HCT116 (cell line): ENCODE data around the gene TOMM34. TPM values are rescaled to one million over a fixed set of nuclear protein-coding genes. Genes with fewer than 3 reads are reported as not detected.

Experiments used
- ATAC-seq: fragments of 200-7000 bp; cut with Tn5 transposase; 2 replicates; pipeline ENCODE4 v1.9.1; 2020; ENCODE audit warnings: mild to moderate bottlenecking, moderate library complexity
- BruUV-seq: library from RNA; stranded (reverse); fragments of 400-500 nt; replicated peaks from 2 replicates; lab custom pipeline; 2021; lab: Mats Ljungman, UMichigan
- CTCF ChIA-PET: fragments of 300-600 bp; sonication (Branson Sonifier 250); formaldehyde crosslinking; loops from one replicate; lab custom pipeline; 2021; ENCODE audit warnings: antibody characterized with exemption; lab: Charles Lee
- POLR2A ChIA-PET: fragments of 300-600, 350-600 bp; sonication (Branson Sonifier 250); formaldehyde crosslinking; loops from one replicate; lab custom pipeline; 2021; ENCODE audit warnings: antibody characterized with exemption; lab: Charles Lee
- RAD21 ChIA-PET, 2 experiments: fragments of 300-600 bp; sonication (Branson Sonifier 250); formaldehyde crosslinking; loops; one replicate each; lab custom pipeline; 2023; ENCODE audit warnings: low total read pairs in 2 of 2; ENCODE audit not compliant: uncharacterized antibody in 2 of 2, unreplicated experiment in 2 of 2, low non-redundant PET in 1 of 2; lab: Charles Lee
- DNase-seq: peaks from one replicate; pipeline ENCODE4 v3.0.0-alpha.2; 2010; ENCODE audit warnings: low read depth, low spot score
- H2AFZ ChIP-seq: fragments of 200-600 bp; shearing (Covaris generic), sonication (generic); 2 replicates; pipeline ENCODE4 v1.6.1; 2017; ENCODE audit warnings: low read depth, mixed run types, mixed read lengths, antibody characterized with exemption, low read length; ENCODE audit not compliant: poor library complexity, severe bottlenecking
- H3K27ac ChIP-seq: 2 replicates; pipeline ENCODE4 v1.5.1; 2012; ENCODE audit warnings: low read depth, low read length
- H3K27me3 ChIP-seq: fragments of 200-600 bp; sonication (generic); 2 replicates; pipeline ENCODE4 v1.6.1; 2016; ENCODE audit warnings: mixed run types, low read length, mixed read lengths; ENCODE audit not compliant: insufficient read depth
- H3K36me3 ChIP-seq, 2 experiments: fragments of 200-500 bp in 1 of 2; fragments of 200-600 bp in 1 of 2; sonication (Bioruptor generic) in 1 of 2; sonication (generic) in 1 of 2; 2 replicates each; pipeline versions ENCODE4 v1.5.1 to v1.6.1; 2014 to 2016; ENCODE audit warnings: low read length in 2 of 2, inconsistent platforms in 1 of 2, mixed read lengths in 1 of 2, mixed run types in 1 of 2; ENCODE audit not compliant: insufficient read depth in 2 of 2, control insufficient read depth in 1 of 2
- H3K4me1 ChIP-seq, 2 experiments: fragments of 200-600 bp in 1 of 2; sonication (generic) in 1 of 2; 2 replicates each; pipeline versions ENCODE4 v1.5.1 to v1.6.1; 2012 to 2017; ENCODE audit warnings: low read length in 2 of 2, inconsistent platforms in 1 of 2, mild to moderate bottlenecking in 1 of 2, mixed read lengths in 1 of 2, mixed run types in 1 of 2, moderate library complexity in 1 of 2; ENCODE audit not compliant: insufficient read depth in 2 of 2, control insufficient read depth in 1 of 2
- H3K4me2 ChIP-seq: fragments of 200-600 bp; sonication (generic); 2 replicates; pipeline ENCODE4 v1.6.1; 2017; ENCODE audit warnings: mixed run types, low read length, mixed read lengths
- H3K4me3 ChIP-seq, 2 experiments: fragments of 200-600 bp in 1 of 2; sonication (generic) in 1 of 2; replicated peaks in 1 of 2; 2 replicates each; pipeline ENCODE4 v1.5.1; 2011 to 2016; ENCODE audit warnings: low read length in 2 of 2, control low read depth in 1 of 2, low read depth in 1 of 2, mild to moderate bottlenecking in 1 of 2, mixed read lengths in 1 of 2, mixed run types in 1 of 2
- H3K79me2 ChIP-seq: fragments of 200-600 bp; sonication (generic); 2 replicates; pipeline ENCODE4 v1.6.1; 2017; ENCODE audit warnings: mild to moderate bottlenecking, mixed run types, low read length, moderate library complexity, mixed read lengths; ENCODE audit not compliant: insufficient read depth
- H3K9ac ChIP-seq: fragments of 200-600 bp; sonication (generic); 2 replicates; pipeline ENCODE4 v1.6.1; 2016; ENCODE audit warnings: low read length, mixed read lengths
- H3K9me2 ChIP-seq: fragments of 200-600 bp; sonication (generic), shearing (Covaris generic); 2 replicates; pipeline ENCODE4 v1.6.1; 2017; ENCODE audit warnings: mixed run types, mild to moderate bottlenecking, moderate library complexity; ENCODE audit not compliant: insufficient read depth
- H3K9me3 ChIP-seq, 2 experiments: fragments of 200-500 bp in 1 of 2; fragments of 200-600 bp in 1 of 2; sonication (Bioruptor generic) in 1 of 2; sonication (generic) in 1 of 2; 2 replicates each; pipeline ENCODE4 v1.6.1; 2014 to 2017; ENCODE audit warnings: low read length in 2 of 2, mixed read lengths in 2 of 2, inconsistent platforms in 1 of 2, low read depth in 1 of 2, mild to moderate bottlenecking in 1 of 2, mixed run types in 1 of 2, moderate library complexity in 1 of 2; ENCODE audit not compliant: control insufficient read depth in 1 of 2, insufficient read depth in 1 of 2
- H4K20me1 ChIP-seq: fragments of 200-600 bp; sonication (generic), shearing (Covaris generic); 2 replicates; pipeline ENCODE4 v1.6.1; 2017; ENCODE audit warnings: mixed run types, mild to moderate bottlenecking, moderate library complexity; ENCODE audit not compliant: insufficient read depth
- CBX3 ChIP-seq: IDR thresholded peaks from 2 replicates; pipeline ENCODE4 v1.6.1; 2012; ENCODE audit warnings: low read depth
- CEBPB ChIP-seq: IDR thresholded peaks from 2 replicates; pipeline ENCODE4 v1.6.1; 2012; ENCODE audit warnings: low read depth
- CTCF ChIP-seq, 3 experiments: fragments of 200-600 bp in 1 of 3; sonication (generic) in 1 of 3; IDR thresholded peaks in 2 of 3; conservative IDR thresholded peaks in 1 of 3; 2 replicates each; pipeline ENCODE4 v1.5.1; 2012 to 2017; ENCODE audit warnings: low read depth in 2 of 3, low read length in 2 of 3, antibody characterized with exemption in 1 of 3, borderline replicate concordance in 1 of 3, control low read depth in 1 of 3, mild to moderate bottlenecking in 1 of 3, mixed read lengths in 1 of 3, mixed run types in 1 of 3, moderate library complexity in 1 of 3; ENCODE audit not compliant: insufficient read depth in 1 of 3
- EGR1 ChIP-seq: IDR thresholded peaks from 2 replicates; pipeline ENCODE4 v1.6.1; 2012; ENCODE audit warnings: low read depth
- ELF1 ChIP-seq: IDR thresholded peaks from 2 replicates; pipeline ENCODE4 v1.6.1; 2012; ENCODE audit warnings: low read depth, borderline replicate concordance
- EZH2 ChIP-seq: fragments of 200-600 bp; sonication (generic); IDR thresholded peaks from 2 replicates; pipeline ENCODE4 v1.6.1; 2017; ENCODE audit warnings: antibody characterized with exemption, mixed run types
- EZH2phosphoT487 ChIP-seq: fragments of 200-600 bp; IDR thresholded peaks from 2 replicates; pipeline ENCODE4 v1.6.1; 2018; ENCODE audit warnings: antibody characterized with exemption, borderline replicate concordance
- FOSL1 ChIP-seq: IDR thresholded peaks from 2 replicates; pipeline ENCODE4 v1.6.1; 2012; ENCODE audit warnings: low read depth
- JUND ChIP-seq: IDR thresholded peaks from 2 replicates; pipeline ENCODE4 v1.6.1; 2012
- MAX ChIP-seq: IDR thresholded peaks from 2 replicates; pipeline ENCODE4 v1.6.1; 2012
- POLR2A ChIP-seq: IDR thresholded peaks from 2 replicates; pipeline ENCODE4 v1.7.0; 2011; ENCODE audit warnings: borderline replicate concordance; ENCODE audit not compliant: insufficient read depth, insufficient read length; ENCODE audit errors: extremely low read depth
- POLR2AphosphoS5 ChIP-seq: IDR thresholded peaks from 2 replicates; pipeline ENCODE4 v1.6.1; 2011; ENCODE audit warnings: mild to moderate bottlenecking, low read depth, low read length, moderate library complexity
- RAD21 ChIP-seq: IDR thresholded peaks from 2 replicates; pipeline ENCODE4 v1.6.1; 2012; ENCODE audit warnings: low read depth, mild to moderate bottlenecking
- REST ChIP-seq: IDR thresholded peaks from 2 replicates; pipeline ENCODE4 v1.6.1; 2012; ENCODE audit warnings: low read depth
- SIN3A ChIP-seq: IDR thresholded peaks from 2 replicates; pipeline ENCODE4 v1.6.1; 2012; ENCODE audit warnings: low read depth
- TCF7L2 ChIP-seq: IDR thresholded peaks from 2 replicates; pipeline ENCODE4 v1.7.0; 2011; ENCODE audit warnings: borderline replicate concordance, inconsistent platforms; ENCODE audit not compliant: insufficient read depth, insufficient read length; ENCODE audit errors: extremely low read depth
- YY1 ChIP-seq: IDR thresholded peaks from 2 replicates; pipeline ENCODE4 v1.6.1; 2011; ENCODE audit warnings: low read length, low read depth, moderate library complexity, mild to moderate bottlenecking; ENCODE audit not compliant: insufficient replicate concordance; ENCODE audit errors: extremely low read depth
- ZBTB33 ChIP-seq: IDR thresholded peaks from 2 replicates; pipeline ENCODE4 v1.6.1; 2011; ENCODE audit warnings: mild to moderate bottlenecking, low read length, moderate library complexity; ENCODE audit not compliant: insufficient replicate concordance; ENCODE audit errors: extremely low read depth
- ZFX ChIP-seq: fragments of 450-650 bp; IDR thresholded peaks from 2 replicates; pipeline ENCODE4 v1.6.1; 2017
- ZNF274 ChIP-seq: fragments of 200-500 bp; sonication (Bioruptor generic); IDR thresholded peaks from 2 replicates; pipeline ENCODE4 v1.6.1; 2014; ENCODE audit warnings: mild to moderate bottlenecking, low read depth, low read length, inconsistent platforms
- intact Hi-C: fragments of 100-400 bp; cut with micrococcal nuclease; formaldehyde crosslinking; loops from 2 replicates; pipeline ENCODE4 v1.10.0; 2022
- total RNA-seq: library from RNA; stranded (reverse); gene quantifications from one replicate; pipeline ENCODE4 v1.2.1, GENCODE V29; 2021; ENCODE audit not compliant: unreplicated experiment

Gene TOMM34
- total RNA-seq, 1 experiment from 2014 or later = 51.7 TPM

- Histone ChIP-seq H3K79me2 (peaks cover 5% of the 10 kb centered on the region), H3K9me3 (no peaks in the 10 kb centered on the region), H3K4me1 (no peaks in the 10 kb centered on the region), H2AFZ (no peak overlapping the region), H3K27me3 (no peaks in the 10 kb centered on the region), H3K9me2 (no peaks in the 10 kb centered on the region), H3K4me2 (no peak overlapping the region), H3K4me3 (no peak overlapping the region), H3K27ac (no peak overlapping the region), H3K9ac (no peak overlapping the region), H3K36me3 (peaks cover 22 to 50% of the 10 kb centered on the region in 2 experiments), H4K20me1 (peaks cover 8% of the 10 kb centered on the region; the same call in 1 of the 2 replicates)
- no peak for DNase-seq
- ChIA-PET POLR2A (no interaction called here), RAD21 (no interaction called here), CTCF (interaction anchor here (0.7 kb wide), 1 partner anchor 8 kb away, joined by 3 read pairs; no protein-coding TSS in a partner anchor)
- intact Hi-C loops = no loop called here
- BruUV-seq = no TSS peak
- no peak for TF ChIP-seq ELF1
- TF ChIP-seq ZNF274 = no peak
- no peak for TF ChIP-seq POLR2AphosphoS5
- no peak for TF ChIP-seq YY1
- no peak for TF ChIP-seq TCF7L2
- no peak for TF ChIP-seq ZBTB33
- no peak for TF ChIP-seq CBX3
- TF ChIP-seq EGR1 = no peak
- TF ChIP-seq EZH2phosphoT487 = no peak
- no peak for TF ChIP-seq POLR2A
- TF ChIP-seq CTCF (IDR thresholded peaks at IDR 0.05 in 2 of 3, conservative IDR thresholded peaks at IDR 0.05 in 1 of 3; ENCODE audit: borderline replicate concordance in 1 of 3, insufficient read depth in 1 of 3, low read depth in 2 of 3, low read length in 2 of 3) = no peak
- no peak for TF ChIP-seq JUND
- TF ChIP-seq SIN3A = no peak
- TF ChIP-seq REST = no peak
- TF ChIP-seq CEBPB = no peak
- no peak for TF ChIP-seq FOSL1
- TF ChIP-seq MAX = no peak
- TF ChIP-seq ZFX = no peak
- TF ChIP-seq EZH2 = no peak
- no peak for TF ChIP-seq RAD21
- no peak for ATAC-seq
These were observed 23.0 kb upstream of the TOMM34 start for GRCh38 chr20:44983093-44983674.
